Retinal pigment epithelial cell (primary cell): ENCODE results near the gene RUNX2.

Experiments used
- DNase-seq: peaks from one replicate; pipeline ENCODE4 v3.0.0-alpha.2; 2010; ENCODE audit warnings: low read depth
- H3K4me3 ChIP-seq: 2 replicates; pipeline ENCODE4 v1.5.1; 2011; ENCODE audit warnings: mild to moderate bottlenecking, low read length, control low read depth, moderate library complexity
- TF ChIP-seq, protein P1 (sequence below): conservative IDR thresholded peaks from 2 replicates; pipeline ENCODE4 v1.5.1; 2011; ENCODE audit warnings: low read depth, low read length, control low read depth, inconsistent platforms

RUNX2 gene

DNA sequence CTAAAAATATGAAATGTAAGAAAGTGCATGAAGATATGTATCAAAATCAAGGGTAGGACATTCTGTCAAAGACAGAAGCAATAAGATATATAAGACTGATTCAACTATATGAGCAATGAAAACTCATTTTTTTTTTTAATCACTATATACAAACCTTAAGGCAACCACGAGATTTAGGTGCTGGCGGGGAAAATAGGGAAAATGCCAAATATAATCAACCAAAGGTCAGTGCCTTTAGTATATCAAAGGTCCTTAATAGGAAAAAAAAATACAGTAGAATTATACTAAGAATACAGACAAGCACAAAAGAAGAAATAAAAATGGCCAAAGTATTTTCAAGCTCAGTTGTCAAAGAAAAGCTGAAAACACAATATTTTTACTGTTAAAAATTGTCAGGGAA, 25.5 kb downstream of the RUNX2 start:
- H3K4me3 ChIP-seq: no peak overlapping the region
- TF ChIP-seq, protein P1, sequence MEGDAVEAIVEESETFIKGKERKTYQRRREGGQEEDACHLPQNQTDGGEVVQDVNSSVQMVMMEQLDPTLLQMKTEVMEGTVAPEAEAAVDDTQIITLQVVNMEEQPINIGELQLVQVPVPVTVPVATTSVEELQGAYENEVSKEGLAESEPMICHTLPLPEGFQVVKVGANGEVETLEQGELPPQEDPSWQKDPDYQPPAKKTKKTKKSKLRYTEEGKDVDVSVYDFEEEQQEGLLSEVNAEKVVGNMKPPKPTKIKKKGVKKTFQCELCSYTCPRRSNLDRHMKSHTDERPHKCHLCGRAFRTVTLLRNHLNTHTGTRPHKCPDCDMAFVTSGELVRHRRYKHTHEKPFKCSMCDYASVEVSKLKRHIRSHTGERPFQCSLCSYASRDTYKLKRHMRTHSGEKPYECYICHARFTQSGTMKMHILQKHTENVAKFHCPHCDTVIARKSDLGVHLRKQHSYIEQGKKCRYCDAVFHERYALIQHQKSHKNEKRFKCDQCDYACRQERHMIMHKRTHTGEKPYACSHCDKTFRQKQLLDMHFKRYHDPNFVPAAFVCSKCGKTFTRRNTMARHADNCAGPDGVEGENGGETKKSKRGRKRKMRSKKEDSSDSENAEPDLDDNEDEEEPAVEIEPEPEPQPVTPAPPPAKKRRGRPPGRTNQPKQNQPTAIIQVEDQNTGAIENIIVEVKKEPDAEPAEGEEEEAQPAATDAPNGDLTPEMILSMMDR: no peak
- no peak for DNase-seq

DNA sequence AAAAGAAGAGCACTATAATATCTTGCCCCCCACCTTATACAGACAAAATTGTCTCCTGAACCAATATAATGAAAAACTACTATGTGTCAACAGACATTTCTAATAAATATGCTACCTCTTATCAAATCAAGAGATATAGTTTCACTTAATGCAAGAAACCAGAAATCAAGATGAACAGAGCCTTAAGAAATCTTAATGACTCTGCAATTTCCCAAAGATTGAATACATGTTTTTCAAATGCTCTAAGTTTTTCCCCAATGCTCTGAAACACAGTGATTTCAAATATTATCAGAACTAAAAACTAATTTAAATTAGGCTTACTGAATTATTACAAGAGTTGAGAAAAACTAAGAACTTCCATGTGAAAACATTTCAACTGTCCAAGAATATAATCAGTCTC, 36.3 kb downstream of the RUNX2 start:
- TF ChIP-seq, protein P1: no peak
- DNase-seq: no peak
- H3K4me3 ChIP-seq: no peak overlapping the region

DNA sequence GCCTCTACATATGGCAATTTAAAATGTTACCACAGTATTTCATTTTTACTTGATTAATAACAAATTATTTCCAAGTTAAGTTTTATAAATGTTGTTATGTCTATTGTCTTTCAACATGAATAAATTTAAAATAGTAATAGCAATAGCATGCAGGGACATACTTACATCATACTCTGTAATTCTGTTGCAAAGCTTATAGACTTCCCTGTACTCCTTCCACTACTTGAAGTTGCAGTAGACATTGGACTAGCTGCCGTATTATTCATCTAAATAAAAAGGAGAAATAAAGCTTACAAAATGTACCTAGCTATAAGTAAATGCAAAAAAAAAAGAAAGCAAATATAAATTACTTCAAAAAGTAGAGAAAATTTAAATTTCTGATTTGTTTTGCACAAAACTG, 36.9 kb downstream of the RUNX2 start:
- TF ChIP-seq, protein P1: no peak
- no peak for DNase-seq
- no peak overlapping the region for H3K4me3 ChIP-seq

DNA sequence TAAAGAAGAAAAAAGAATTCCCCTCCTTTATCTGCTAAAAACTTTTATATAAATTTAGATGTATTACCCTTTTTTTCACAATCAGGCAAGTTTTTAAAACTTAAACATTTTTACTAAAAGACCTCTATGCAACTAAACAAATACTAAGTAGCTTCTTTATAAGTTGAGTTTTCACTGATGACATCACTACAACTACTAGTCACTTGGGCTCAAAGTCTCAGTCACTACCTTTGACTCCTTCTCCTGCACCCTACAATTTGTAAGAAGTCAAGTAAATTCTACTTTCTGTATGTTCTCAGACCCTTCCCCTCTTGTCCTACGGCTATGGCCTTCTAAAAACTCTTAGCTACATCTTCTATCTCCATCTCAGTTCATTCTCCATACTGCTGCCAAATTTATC, 38.4 kb downstream of the RUNX2 start:
- DNase-seq: no peak
- TF ChIP-seq, protein P1: no peak
- no peak overlapping the region for H3K4me3 ChIP-seq

DNA sequence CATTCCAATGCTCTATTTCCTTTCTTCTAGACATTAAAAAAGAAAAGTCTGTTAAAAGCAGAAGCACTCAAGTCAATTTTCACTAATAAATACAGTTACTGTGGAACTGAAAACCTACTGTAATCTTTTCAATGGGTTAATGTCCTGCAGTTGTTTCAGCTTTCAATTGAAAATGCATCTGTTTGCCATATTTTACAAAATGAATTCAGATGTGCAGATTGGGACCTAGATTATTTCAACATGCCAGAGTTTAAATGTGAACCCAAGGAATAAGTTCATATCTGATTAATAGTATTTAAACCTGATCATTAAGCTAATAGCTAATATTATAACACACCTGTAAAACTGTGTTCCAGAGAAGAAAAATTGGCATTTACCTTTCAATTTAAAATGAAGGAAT, 39.9 kb downstream of the RUNX2 start:
- TF ChIP-seq, protein P1: no peak
- no peak for DNase-seq
- no peak overlapping the region for H3K4me3 ChIP-seq

DNA sequence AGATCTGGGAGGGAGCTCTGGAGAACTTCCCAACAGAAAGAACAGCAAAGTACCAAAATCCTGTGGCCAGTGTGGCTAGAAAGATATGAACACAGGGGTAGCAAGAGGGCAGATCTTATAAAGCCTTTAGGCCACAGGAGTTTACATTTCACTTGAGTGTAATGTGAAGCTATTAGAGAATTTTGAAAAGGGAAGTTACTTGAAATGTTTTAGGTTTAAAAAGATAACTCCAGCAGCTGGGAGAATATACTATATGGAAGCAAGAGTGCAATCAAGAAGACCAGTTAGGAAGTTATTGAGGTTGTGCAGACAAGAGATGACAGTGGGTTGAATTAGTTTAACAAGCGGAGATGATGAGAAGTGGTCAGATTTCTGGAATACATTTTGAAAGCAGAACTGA, 41.7 kb downstream of the RUNX2 start:
- no peak overlapping the region for H3K4me3 ChIP-seq
- TF ChIP-seq, protein P1: no peak
- no peak for DNase-seq

DNA sequence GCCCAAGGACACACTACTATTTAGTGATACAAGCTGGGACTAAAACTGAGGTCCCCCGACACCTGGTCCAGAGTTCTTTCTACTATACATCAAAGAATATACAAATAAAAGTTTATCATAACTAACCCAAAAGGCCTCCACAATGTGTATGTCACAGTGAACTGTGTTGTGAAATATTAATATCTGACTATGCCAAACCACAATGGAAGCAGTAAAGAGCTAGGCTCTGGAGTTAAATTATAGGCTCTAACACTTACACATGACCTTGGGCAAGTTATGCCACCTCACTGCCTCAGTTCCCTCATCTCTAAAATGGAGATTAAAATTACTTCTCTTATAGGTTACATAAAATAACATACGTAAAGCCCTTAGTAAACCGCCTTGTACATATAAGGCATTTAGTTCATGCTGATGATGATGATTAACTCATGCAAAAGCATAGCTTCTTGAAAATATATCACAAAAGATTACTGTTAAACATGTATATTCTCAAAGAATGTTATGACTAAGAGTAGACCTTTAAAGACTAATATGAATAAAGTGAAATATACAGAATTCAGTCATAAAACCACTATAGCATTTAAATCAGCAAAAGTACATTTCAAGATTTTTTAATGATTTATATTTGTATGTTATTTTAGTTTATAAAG, 43.9 kb downstream of the RUNX2 start:
- no peak for DNase-seq
- TF ChIP-seq, protein P1: no peak
- H3K4me3 ChIP-seq: no peak overlapping the region
